Measurements from ENCODE around the gene C1QTNF6.

DNA sequence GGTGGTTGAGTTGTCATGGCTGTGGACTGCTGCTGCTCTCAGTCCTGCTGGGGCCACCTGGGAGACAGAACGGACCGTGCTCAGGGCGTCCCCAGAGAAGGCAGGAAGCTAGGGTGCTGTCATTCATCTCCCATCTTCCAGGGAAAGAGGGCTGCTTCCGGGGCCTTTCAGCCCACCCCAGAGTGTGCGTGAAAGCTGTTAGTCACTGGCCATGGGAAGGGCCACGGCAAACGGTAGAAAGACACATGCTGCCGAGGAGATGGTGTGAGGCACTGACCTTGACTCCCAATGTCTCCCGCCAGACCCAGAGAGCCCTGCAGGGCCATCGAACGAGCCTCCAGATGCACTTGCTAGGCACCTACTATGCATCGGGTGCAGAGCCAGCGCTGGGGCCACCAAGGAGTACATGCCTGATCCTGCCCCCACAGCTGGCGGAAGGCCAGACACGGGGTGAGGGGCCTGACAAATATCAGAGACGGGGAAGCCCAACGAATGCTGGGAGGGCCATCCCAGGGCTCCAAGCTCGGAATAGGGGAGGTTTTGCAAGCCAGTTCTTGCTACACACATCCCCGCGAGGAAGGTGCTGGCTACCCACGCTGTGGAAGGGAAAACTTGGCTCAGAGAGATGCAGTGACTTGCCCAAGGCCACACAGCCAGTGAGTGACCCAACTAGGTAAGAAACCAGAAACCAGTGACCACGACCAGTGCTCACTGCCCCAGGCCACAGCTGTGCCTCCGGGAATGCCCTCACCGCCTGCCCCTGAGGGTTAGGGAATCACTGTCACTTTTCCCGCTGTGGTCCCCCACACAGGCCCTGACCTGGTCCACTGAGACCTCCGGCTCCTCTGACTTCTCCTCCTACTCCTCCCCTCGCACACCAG, 45.9 kb upstream of the C1QTNF6 start:
- TF ChIP-seq POLR2A (IDR thresholded peaks at IDR 0.05; ENCODE audit: low read depth, low read length) (no peak), POLR2AphosphoS5 (IDR thresholded peaks at IDR 0.05; ENCODE audit: low read depth, low read length) (no peak), SPI1 (IDR thresholded peaks at IDR 0.05; ENCODE audit: low read depth, low read length) (no peak), PAX5 (IDR thresholded peaks at IDR 0.05; ENCODE audit: insufficient read depth, low read length, severe bottlenecking) (no peak)
